Upper lobe of left lung (tissue), 6 donors: ENCODE data around the gene PRKACA. TPM values are rescaled to one million over a fixed set of nuclear protein-coding genes. Genes with fewer than 3 reads are reported as not detected.

Experiments used
- ATAC-seq, 2 donors: fragments of 200-7000 bp; cut with Tn5 transposase; one replicate each; pipeline ENCODE4 v1.9.1; 2022; ENCODE audit warnings: mild to moderate bottlenecking in 2 of 2, moderate library complexity in 2 of 2; ENCODE audit not compliant: low FRiP score in 2 of 2
- DNase-seq, 2 donors: peaks; one replicate each; pipeline ENCODE4 v3.0.0-alpha.2; 2019 to 2020
- H3K27ac ChIP-seq, 4 donors: fragments of 200-600 bp; sonication (generic); one replicate each; pipeline ENCODE4 v1.5.1; 2016 to 2019
- H3K27me3 ChIP-seq, 4 donors: fragments of 200-600 bp; sonication (generic); one replicate each; pipeline ENCODE4 v1.5.1; 2017 to 2019
- H3K36me3 ChIP-seq, 4 donors: fragments of 200-600 bp; sonication (generic); one replicate each; pipeline ENCODE4 v1.5.1; 2016 to 2019
- H3K4me1 ChIP-seq, 4 donors: fragments of 200-600 bp; sonication (generic); one replicate each; pipeline ENCODE4 v1.5.1; 2018 to 2019
- H3K4me3 ChIP-seq, 4 donors: fragments of 200-600 bp; sonication (generic); one replicate each; pipeline ENCODE4 v1.5.1; 2017 to 2019; ENCODE audit warnings: mild to moderate bottlenecking in 2 of 4, moderate library complexity in 1 of 4
- H3K9me3 ChIP-seq, 4 donors: fragments of 200-600 bp; sonication (generic); one replicate each; pipeline ENCODE4 v1.5.1; 2018 to 2019
- CTCF ChIP-seq, 6 experiments: fragments of 450-650 bp in 4 of 6; fragments of 200-600 bp in 2 of 6; sonication (generic) in 2 of 6; IDR thresholded peaks; one replicate each; pipeline ENCODE4 v1.5.1; 2016 to 2019; ENCODE audit warnings: antibody characterized with exemption in 6 of 6
- EP300 ChIP-seq, 4 donors: sonication (generic); formaldehyde crosslinking; IDR thresholded peaks; one replicate each; pipeline ENCODE4 v1.5.1; 2017; ENCODE audit warnings: antibody characterized with exemption in 4 of 4, control low read depth in 2 of 4
- POLR2A ChIP-seq, 4 donors: fragments of 450-650 bp; IDR thresholded peaks; one replicate each; pipeline ENCODE4 v1.5.1; 2016 to 2017; ENCODE audit warnings: antibody characterized with exemption in 4 of 4, mild to moderate bottlenecking in 2 of 4
- POLR2AphosphoS5 ChIP-seq, 2 donors: sonication (generic); formaldehyde crosslinking; IDR thresholded peaks; one replicate each; pipeline ENCODE4 v1.5.1; 2017; ENCODE audit warnings: antibody characterized with exemption in 2 of 2
- WGBS, 2 donors: methylation state at CpG; one replicate each; pipeline ENCODE4 v1.1.5; 2017 to 2018; 5-methylcytosine and 5-hydroxymethylcytosine counted together
- total RNA-seq, 6 donors: library from RNA; depleted of rRNA in 4 of 6; stranded (reverse); fragments of >200 nt in 4 of 6; gene quantifications; one replicate each; pipeline versions ENCODE4 v1.1.0 to v1.2.1, GENCODE V29; 2016 to 2021
- donor health status: DM: no; HTN: no; CAD: no; lungs with moderate emphysema.
- donor health status: DM: no; HTN: yes; CAD: no; lungs with severe emphysema.

PRKACA gene
- total RNA-seq, 6 donors from 2014 or later, result 24.1 to 107 (median 51.7) TPM

GRCh38 chr19:14152713-14153112 lies 35.2 kb upstream of the PRKACA start:
- ATAC-seq, result no peak
- Histone ChIP-seq H3K27me3 (no peaks in the 10 kb centered on the region), H3K9me3 (no peaks in the 10 kb centered on the region), H3K4me3 (no peak overlapping the region), H3K4me1 (peaks cover 32 to 36% (median 35%) of the 10 kb centered on the region in 4 donors), H3K27ac (no peak overlapping the region), H3K36me3 (peaks cover 0 to 47% (median 38%) of the 10 kb centered on the region in 4 donors)
- TF ChIP-seq POLR2AphosphoS5 (IDR thresholded peaks at IDR 0.05), result no peak
- no peak for TF ChIP-seq CTCF (IDR thresholded peaks at IDR 0.05)
- no peak for TF ChIP-seq POLR2A (IDR thresholded peaks at IDR 0.05)
- TF ChIP-seq EP300 (IDR thresholded peaks at IDR 0.05), result no peak
- 91 to 93% methylated on average over 5 to 12 of the region's 12 CpGs for WGBS, 2 donors
- no peak for DNase-seq

GRCh38 chr19:14150770-14151661 lies 33.5 kb upstream of the PRKACA start:
- H3K9me3 ChIP-seq, result no peaks in the 10 kb centered on the region
- ATAC-seq, result no peak
- WGBS, 2 donors, result 87 to 95% methylated on average over 25 to 29 of the region's 47 CpGs
- H3K27me3 ChIP-seq, result no peaks in the 10 kb centered on the region
- H3K36me3 ChIP-seq, result peaks cover 0 to 30% (median 21%) of the 10 kb centered on the region in 4 donors
- peak overlapping the region; percentile 74 to 88 (median 78) for H3K27ac ChIP-seq
- DNase-seq, result peak in 1 of 2 donors; percentile 81
- no peak for TF ChIP-seq EP300 (IDR thresholded peaks at IDR 0.05)
- TF ChIP-seq POLR2AphosphoS5 (IDR thresholded peaks at IDR 0.05), result no peak
- peaks cover 32 to 38% (median 35%) of the 10 kb centered on the region in 4 donors for H3K4me1 ChIP-seq
- no peak overlapping the region for H3K4me3 ChIP-seq

GRCh38 chr19:14150041-14150769 lies 32.6 kb upstream of the PRKACA start:
- 25 to 50% methylated on average over 3 to 10 of the region's 10 CpGs for WGBS, 2 donors

GRCh38 chr19:14149509-14149994 lies 32.0 kb upstream of the PRKACA start:
- Histone ChIP-seq H3K27me3 (no peaks in the 10 kb centered on the region), H3K4me1 (peaks cover 35 to 40% (median 37%) of the 10 kb centered on the region in 4 donors), H3K36me3 (peaks cover 0 to 18% (median 11%) of the 10 kb centered on the region in 4 donors), H3K4me3 (peak overlapping the region in 3 of 4 donors; percentile 11 to 31 (median 24)), H3K27ac (peak overlapping the region; percentile 74 to 88 (median 78)), H3K9me3 (no peaks in the 10 kb centered on the region)
- TF ChIP-seq POLR2A (IDR thresholded peaks at IDR 0.05) (no peak), POLR2AphosphoS5 (IDR thresholded peaks at IDR 0.05) (no peak), EP300 (IDR thresholded peaks at IDR 0.05) (no peak), CTCF (IDR thresholded peaks at IDR 0.05) (no peak)
- WGBS, 2 donors, result 11 to 18% methylated on average over 21 of the region's 21 CpGs
- DNase-seq (peak; percentile 46 to 94), ATAC-seq (peak in 1 of 2 donors; percentile 56)

More at GRCh38 chr19:14150041-14150769, 32.6 kb upstream of the PRKACA start:
- Histone ChIP-seq H3K9me3 (no peaks in the 10 kb centered on the region), H3K4me3 (peak overlapping the region in 2 of 4 donors; percentile 24 to 31), H3K36me3 (peaks cover 0 to 22% (median 14%) of the 10 kb centered on the region in 4 donors), H3K4me1 (peaks cover 35 to 38% (median 37%) of the 10 kb centered on the region in 4 donors), H3K27ac (peak overlapping the region; percentile 74 to 88 (median 78)), H3K27me3 (no peaks in the 10 kb centered on the region)
- ATAC-seq, result no peak
- no peak for DNase-seq
- TF ChIP-seq CTCF (IDR thresholded peaks at IDR 0.05) (peak in 1 of 6 experiments; percentile 8), POLR2AphosphoS5 (IDR thresholded peaks at IDR 0.05) (no peak)
